Erythroblast (primary cell): ENCODE measurements around the gene MMP25.

Experiments
- GATA1 ChIP-seq: IDR thresholded peaks from 2 replicates; pipeline ENCODE4 v1.6.1; 2011; ENCODE audit warnings: low read depth, mild to moderate bottlenecking, control low read depth, low read length, moderate library complexity
- POLR2A ChIP-seq: IDR thresholded peaks from 2 replicates; pipeline ENCODE4 v1.6.1; 2011; ENCODE audit warnings: mild to moderate bottlenecking, low read length

DNA sequence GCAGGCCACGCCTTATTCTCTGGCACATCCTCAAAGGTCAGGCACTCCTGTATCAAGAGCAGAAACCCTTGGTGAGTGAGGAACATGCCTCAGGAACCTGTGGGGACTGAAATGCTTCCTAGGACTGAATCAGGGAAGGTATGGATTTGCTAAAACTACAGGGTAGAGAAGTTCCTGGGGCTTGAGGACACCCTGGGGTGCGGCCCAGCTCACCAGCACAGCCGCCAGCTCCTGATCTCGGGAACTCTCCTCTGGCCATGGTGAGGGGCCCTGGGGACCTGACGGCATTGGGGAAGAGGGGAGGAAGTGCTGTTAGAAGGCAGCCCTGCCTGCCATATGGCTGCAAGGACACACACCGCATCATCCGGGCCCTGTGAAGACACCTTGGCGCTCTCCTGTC lies 45.2 kb downstream of the MMP25 start:
- no peak for TF ChIP-seq POLR2A
- TF ChIP-seq GATA1, result no peak
